CD8-positive, alpha-beta memory T cell (primary cell): ENCODE data around the gene MORF4L1. TPM values are rescaled to one million over a fixed set of nuclear protein-coding genes. Genes with fewer than 3 reads are reported as not detected.
"Not testable (repeated sequence)": the region's sequence is repeated elsewhere in the genome, so short reads cannot be mapped to it uniquely, and the experiment has no call there.

Experiments
- CTCF ChIA-PET: fragments of 350-600 bp; sonication (Branson Sonifier 250); formaldehyde crosslinking; loops from one replicate; lab custom pipeline; 2021; ENCODE audit warnings: antibody characterized with exemption; lab: Charles Lee
- POLR2A ChIA-PET: fragments of 350-600 bp; sonication (Branson Sonifier 250); formaldehyde crosslinking; loops from one replicate; lab custom pipeline; 2021; ENCODE audit warnings: antibody characterized with exemption; lab: Charles Lee
- DNase-seq, 5 donors: peaks; one replicate each; pipeline versions ENCODE4 v3.0.0 to v3.0.0-alpha.2; 2020 to 2022; ENCODE audit warnings: mixed read lengths in 1 of 5
- H3K27ac ChIP-seq: one replicate; pipeline ENCODE4 v1.7.0; 2013; ENCODE audit warnings: low read depth, mild to moderate bottlenecking, low read length, moderate library complexity
- H3K27me3 ChIP-seq: 2 replicates; pipeline ENCODE4 v1.7.0; 2013; ENCODE audit warnings: low read length, mild to moderate bottlenecking; ENCODE audit not compliant: insufficient read depth, poor library complexity, severe bottlenecking
- H3K36me3 ChIP-seq: 2 replicates; pipeline ENCODE4 v1.7.0; 2013; ENCODE audit warnings: mild to moderate bottlenecking, low read length, moderate library complexity; ENCODE audit not compliant: insufficient read depth
- H3K4me1 ChIP-seq: 2 replicates; pipeline ENCODE4 v1.7.0; 2013; ENCODE audit warnings: mild to moderate bottlenecking, low read length, moderate library complexity; ENCODE audit not compliant: insufficient read depth
- H3K4me3 ChIP-seq: 2 replicates; pipeline ENCODE4 v1.7.0; 2013; ENCODE audit warnings: mild to moderate bottlenecking, low read length
- H3K9me3 ChIP-seq: 2 replicates; pipeline ENCODE4 v1.7.0; 2013; ENCODE audit warnings: mild to moderate bottlenecking, low read length
- H3K27ac Mint-ChIP-seq, 8 donors: one replicate each; pipeline ENCODE4 v1.8.0; 2020 to 2021; ENCODE audit warnings: mixed read lengths in 8 of 8, mild to moderate bottlenecking in 6 of 8, inconsistent platforms in 3 of 8, moderate library complexity in 3 of 8
- H3K27me3 Mint-ChIP-seq, 2 donors: one replicate each; pipeline ENCODE4 v1.8.0; 2020 to 2021; ENCODE audit warnings: mixed read lengths in 2 of 2, mild to moderate bottlenecking in 1 of 2, moderate library complexity in 1 of 2
- H3K36me3 Mint-ChIP-seq, 3 donors: one replicate each; pipeline ENCODE4 v1.8.0; 2020 to 2021; ENCODE audit warnings: mixed read lengths in 3 of 3, inconsistent platforms in 1 of 3, mild to moderate bottlenecking in 1 of 3
- H3K4me1 Mint-ChIP-seq, 3 donors: one replicate each; pipeline ENCODE4 v1.8.0; 2020 to 2021; ENCODE audit warnings: mixed read lengths in 3 of 3, inconsistent platforms in 1 of 3, mild to moderate bottlenecking in 1 of 3
- H3K4me3 Mint-ChIP-seq, 7 donors: one replicate each; pipeline ENCODE4 v1.8.0; 2020 to 2021; ENCODE audit warnings: mixed read lengths in 7 of 7, mild to moderate bottlenecking in 6 of 7, moderate library complexity in 4 of 7, inconsistent platforms in 2 of 7
- H3K9me3 Mint-ChIP-seq, 5 donors: one replicate each; pipeline ENCODE4 v1.8.0; 2020 to 2022; ENCODE audit warnings: mixed read lengths in 5 of 5, mild to moderate bottlenecking in 3 of 5, moderate library complexity in 2 of 5, inconsistent platforms in 1 of 5
- polyA plus RNA-seq: library from polyadenylated mRNA; unstranded; fragments of 300-500 nt; fragmentation: Illumina TruSeq; gene quantifications from one replicate; pipeline ENCODE4 v1.2.3, GENCODE V29; 2021
- total RNA-seq, 2 experiments: library from RNA; stranded (reverse); gene quantifications; one replicate each; pipeline ENCODE4 v1.2.3, GENCODE V29; 2021

Gene MORF4L1
- total and polyA plus RNA-seq, 3 experiments from 2014 or later = 243 to 272 (median 269) TPM

GRCh38 chr15:78875107-78875914, 2.6 kb downstream of the MORF4L1 start:
- Histone ChIP-seq H3K27ac (peak overlapping the region; percentile 100), H3K27me3 (no peaks in the 10 kb centered on the region), H3K4me1 (peaks cover 63% of the 10 kb centered on the region), H3K9me3 (no peaks in the 10 kb centered on the region), H3K36me3 (peaks cover under 1% of the 10 kb centered on the region), H3K4me3 (peak overlapping the region; percentile 100)
- H3K36me3 Mint-ChIP-seq = peaks cover 0 to 46% (median 2%) of the 10 kb centered on the region in 3 donors
- H3K4me1 Mint-ChIP-seq = peaks cover 63 to 74% (median 64%) of the 10 kb centered on the region in 3 donors
- CTCF ChIA-PET = interaction anchor here (1.7 kb wide), 1 partner anchor 10 kb away, joined by 6 read pairs; no protein-coding TSS in a partner anchor
- peaks cover 0 to 8% of the 10 kb centered on the region in 2 donors for H3K27me3 Mint-ChIP-seq
- POLR2A ChIA-PET = no interaction called here
- no peaks in the 10 kb centered on the region for H3K9me3 Mint-ChIP-seq
- peak overlapping the region; percentile 99 to 100 (median 100) for H3K4me3 Mint-ChIP-seq
- peak overlapping the region; percentile 100 for H3K27ac Mint-ChIP-seq
- no peak for DNase-seq

- CTCF ChIA-PET = interaction anchor here (0.6 to 0.8 kb wide), 3 partner anchors 8 to 64 kb away, joined by 3 read pairs; no protein-coding TSS in a partner anchor
- not testable (repeated sequence) for H3K9me3 Mint-ChIP-seq
- POLR2A ChIA-PET = interaction anchor here (0.7 to 0.9 kb wide), 2 partner anchors 14 to 25 kb away, joined by 3 to 5 read pairs; no protein-coding TSS in a partner anchor
These were observed 4.3 kb downstream of the MORF4L1 start for GRCh38 chr15:78876954-78877353.

GRCh38 chr15:78878356-78878755, 5.7 kb downstream of the MORF4L1 start:
- no peaks in the 10 kb centered on the region for H3K9me3 ChIP-seq
- H3K4me1 Mint-ChIP-seq = peaks cover 80 to 96% (median 89%) of the 10 kb centered on the region in 3 donors
- POLR2A ChIA-PET = interaction anchor here (0.9 kb wide), 1 partner anchor 14 kb away, joined by 4 read pairs; no protein-coding TSS in a partner anchor
- H3K27ac Mint-ChIP-seq = peak overlapping the region in 6 of 8 donors; percentile 66 to 100 (median 78)
- no peak overlapping the region for H3K27ac ChIP-seq
- peaks cover 11% of the 10 kb centered on the region for H3K36me3 ChIP-seq
- H3K4me3 Mint-ChIP-seq = peak overlapping the region; percentile 75 to 100 (median 100)
- DNase-seq = no peak
- no peak overlapping the region for H3K4me3 ChIP-seq
- no peaks in the 10 kb centered on the region for H3K27me3 ChIP-seq
- H3K4me1 ChIP-seq = peaks cover 87% of the 10 kb centered on the region
- CTCF ChIA-PET = interaction anchor here (0.6 kb wide), 1 partner anchor 27 kb away, joined by 3 read pairs; no protein-coding TSS in a partner anchor
- no peaks in the 10 kb centered on the region for H3K9me3 Mint-ChIP-seq
- peaks cover 0 to 3% of the 10 kb centered on the region in 2 donors for H3K27me3 Mint-ChIP-seq
- peaks cover 0 to 68% (median 5%) of the 10 kb centered on the region in 3 donors for H3K36me3 Mint-ChIP-seq

More at GRCh38 chr15:78876954-78877353, 4.3 kb downstream of the MORF4L1 start:
- Histone ChIP-seq H3K4me1 (peaks cover 79% of the 10 kb centered on the region), H3K4me3 (peak overlapping the region; percentile 2)
- Mint-ChIP-seq H3K36me3 (peaks cover 0 to 61% (median 5%) of the 10 kb centered on the region in 3 donors), H3K4me3 (peak overlapping the region; percentile 99 to 100 (median 100)), H3K4me1 (peaks cover 71 to 91% (median 75%) of the 10 kb centered on the region in 3 donors), H3K27ac (peak overlapping the region in 2 of 8 donors; percentile 50 to 100)
- H3K9me3 ChIP-seq, DNase-seq, H3K27me3 ChIP-seq, H3K36me3 ChIP-seq, H3K27ac ChIP-seq, H3K27me3 Mint-ChIP-seq: not testable (repeated sequence)

DNA sequence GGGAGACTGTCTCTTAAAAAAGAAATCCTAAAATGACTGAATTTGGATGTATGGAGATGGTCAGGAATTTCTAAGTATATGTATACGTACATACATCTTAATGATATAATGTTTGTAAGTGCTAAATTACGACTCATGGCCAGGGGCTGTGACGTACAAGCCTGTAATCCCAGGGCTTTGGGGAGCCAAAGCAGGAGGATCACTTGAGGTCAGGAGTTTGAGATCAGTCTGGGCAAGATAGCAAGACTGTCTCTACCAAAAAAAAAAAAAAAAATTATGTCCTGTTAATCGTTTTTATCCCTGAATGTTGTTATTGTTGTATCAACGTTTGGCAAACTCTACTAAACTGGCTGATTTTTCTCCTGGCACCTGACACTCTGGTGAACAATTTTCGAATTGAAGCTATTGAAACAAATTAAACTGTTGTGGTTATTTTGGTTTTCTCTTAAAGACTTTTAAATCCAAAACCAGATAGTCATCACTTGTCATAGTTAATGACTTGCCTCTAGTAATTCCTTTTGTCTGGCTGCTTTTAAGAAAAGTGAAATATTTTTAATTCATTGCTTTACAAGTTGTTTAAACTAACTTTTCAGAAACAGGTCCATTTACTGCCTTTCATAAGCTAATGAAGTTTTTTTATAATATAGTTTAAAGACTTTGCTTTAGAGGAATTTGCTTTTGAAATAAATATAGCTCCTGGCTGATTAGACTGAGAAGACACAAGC, 7.0 kb downstream of the MORF4L1 start:
- Histone ChIP-seq H3K27me3 (no peaks in the 10 kb centered on the region), H3K4me3 (no peak overlapping the region)

GRCh38 chr15:78880242-78880533, 7.5 kb downstream of the MORF4L1 start:
- no peak overlapping the region for H3K27ac ChIP-seq
- peaks cover 85% of the 10 kb centered on the region for H3K4me1 ChIP-seq
- Mint-ChIP-seq H3K9me3 (no peaks in the 10 kb centered on the region), H3K4me1 (peaks cover 75 to 95% (median 90%) of the 10 kb centered on the region in 3 donors), H3K36me3 (peaks cover 0 to 65% (median 8%) of the 10 kb centered on the region in 3 donors), H3K27ac (peak overlapping the region in 1 of 8 donors; percentile 62), H3K4me3 (peak overlapping the region in 2 of 7 donors; percentile 48 to 73), H3K27me3 (no peaks in the 10 kb centered on the region)
- POLR2A ChIA-PET = no interaction called here
- DNase-seq = no peak
- CTCF ChIA-PET = no interaction called here
- no peaks in the 10 kb centered on the region for H3K27me3 ChIP-seq
- no peaks in the 10 kb centered on the region for H3K9me3 ChIP-seq
- H3K4me3 ChIP-seq = no peak overlapping the region
- peaks cover 19% of the 10 kb centered on the region for H3K36me3 ChIP-seq

More for the DNA sequence above, 7.0 kb downstream of the MORF4L1 start:
- Histone ChIP-seq H3K4me1 (peaks cover 90% of the 10 kb centered on the region), H3K27ac (no peak overlapping the region), H3K36me3 (peaks cover 16% of the 10 kb centered on the region), H3K9me3 (no peaks in the 10 kb centered on the region)
- CTCF ChIA-PET = no interaction called here
- Mint-ChIP-seq H3K4me1 (peaks cover 75 to 95% (median 90%) of the 10 kb centered on the region in 3 donors), H3K27me3 (no peaks in the 10 kb centered on the region), H3K9me3 (no peaks in the 10 kb centered on the region), H3K36me3 (peaks cover 0 to 63% (median 8%) of the 10 kb centered on the region in 3 donors), H3K4me3 (peak overlapping the region; percentile 54 to 73 (median 64)), H3K27ac (peak overlapping the region; percentile 15 to 79 (median 64))
- POLR2A ChIA-PET = no interaction called here
- no peak for DNase-seq

GRCh38 chr15:78880813-78881212, 8.1 kb downstream of the MORF4L1 start:
- no peak overlapping the region for H3K27ac ChIP-seq
- no peaks in the 10 kb centered on the region for H3K9me3 ChIP-seq
- H3K4me1 ChIP-seq = peaks cover 79% of the 10 kb centered on the region
- H3K27me3 ChIP-seq = no peaks in the 10 kb centered on the region
- Mint-ChIP-seq H3K4me1 (peaks cover 74 to 93% (median 89%) of the 10 kb centered on the region in 3 donors), H3K9me3 (no peaks in the 10 kb centered on the region), H3K27ac (peak overlapping the region in 3 of 8 donors; percentile 19 to 62 (median 33)), H3K4me3 (peak overlapping the region in 3 of 7 donors; percentile 2 to 74 (median 29)), H3K36me3 (peaks cover under 1 to 71% (median 8%) of the 10 kb centered on the region in 3 donors), H3K27me3 (no peaks in the 10 kb centered on the region)
- DNase-seq = no peak
- ChIA-PET CTCF (interaction anchor here (0.6 kb wide), 1 partner anchor 641 kb away, joined by 3 read pairs; no protein-coding TSS in a partner anchor), POLR2A (no interaction called here)
- H3K36me3 ChIP-seq = peaks cover 22% of the 10 kb centered on the region
- H3K4me3 ChIP-seq = no peak overlapping the region

DNA sequence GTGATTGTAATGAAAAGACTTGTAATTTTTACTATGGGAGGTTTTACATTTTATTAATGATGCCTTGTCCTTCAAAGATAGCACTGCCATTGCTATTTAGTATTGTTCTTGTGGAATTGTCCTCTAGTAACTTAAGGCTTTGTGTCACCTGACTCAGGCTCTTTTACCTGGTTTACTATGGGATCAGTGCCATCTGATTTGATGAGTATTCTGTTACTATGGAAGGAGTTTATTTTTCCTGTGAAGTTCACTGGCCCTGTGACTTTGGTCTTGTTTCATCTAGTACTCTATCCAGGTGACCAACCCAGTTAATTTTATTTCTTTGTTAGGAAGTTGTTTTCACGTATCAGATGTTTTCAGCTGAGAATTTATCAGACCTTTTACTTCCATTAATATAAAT, 9.0 kb downstream of the MORF4L1 start:
- Histone ChIP-seq H3K27me3 (no peaks in the 10 kb centered on the region), H3K4me3 (no peak overlapping the region), H3K27ac (no peak overlapping the region), H3K4me1 (peaks cover 70% of the 10 kb centered on the region), H3K36me3 (peaks cover 27% of the 10 kb centered on the region), H3K9me3 (no peaks in the 10 kb centered on the region)
- CTCF ChIA-PET = no interaction called here
- H3K36me3 Mint-ChIP-seq = peaks cover 6 to 76% (median 12%) of the 10 kb centered on the region in 3 donors
- no peaks in the 10 kb centered on the region for H3K9me3 Mint-ChIP-seq
- DNase-seq = no peak
- peaks cover 72 to 90% (median 87%) of the 10 kb centered on the region in 3 donors for H3K4me1 Mint-ChIP-seq
- peak overlapping the region in 3 of 8 donors; percentile 9 to 78 (median 60) for H3K27ac Mint-ChIP-seq
- POLR2A ChIA-PET = interaction anchor here (1.0 kb wide), 1 partner anchor 8 kb away, joined by 4 read pairs; no protein-coding TSS in a partner anchor
- no peaks in the 10 kb centered on the region for H3K27me3 Mint-ChIP-seq
- H3K4me3 Mint-ChIP-seq = peak overlapping the region in 3 of 7 donors; percentile 44 to 74 (median 50)
